GM19452 (cell line): ENCODE data around the gene IFT81.
A peak's percentile ranks its signal among the peaks of the same experiment; 100 is the strongest.
"Not testable (repeated sequence)": the region's sequence is repeated elsewhere in the genome, so short reads cannot be mapped to it uniquely, and the experiment has no call there.

ENCODE experiments used
- ATAC-seq: cut with Tn5 transposase; IDR thresholded peaks from one replicate; pipeline ENCODE4 v1.9.1; 2021; ENCODE audit not compliant: unreplicated experiment

Gene IFT81

GRCh38 chr12:110243227-110243626 lies 119.1 kb downstream of the IFT81 start:
- no peak for ATAC-seq

DNA sequence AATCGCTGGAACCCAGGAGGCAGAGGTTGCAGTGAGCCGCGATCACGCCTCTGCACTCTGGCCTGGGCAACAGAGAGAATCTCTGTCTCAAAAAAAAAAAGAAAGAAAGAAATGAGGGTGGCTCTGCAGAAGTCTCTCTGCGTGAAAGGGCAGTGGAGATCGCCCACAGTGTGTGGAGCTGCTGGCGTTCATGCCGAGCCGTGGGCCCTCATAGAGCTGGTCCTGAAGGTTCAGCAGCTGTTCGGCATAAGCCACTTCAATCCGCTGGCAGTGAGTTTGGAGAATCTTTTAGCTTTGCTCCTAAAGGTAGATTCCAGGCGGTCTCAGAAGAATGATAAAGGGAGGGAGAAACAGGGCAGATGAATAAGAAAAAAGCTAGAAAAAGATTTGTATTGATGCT lies 120.2 kb downstream of the IFT81 start:
- ATAC-seq: no peak

- ATAC-seq: no peak
Observed at GRCh38 chr12:110244829-110245228, 120.7 kb downstream of the IFT81 start.

DNA sequence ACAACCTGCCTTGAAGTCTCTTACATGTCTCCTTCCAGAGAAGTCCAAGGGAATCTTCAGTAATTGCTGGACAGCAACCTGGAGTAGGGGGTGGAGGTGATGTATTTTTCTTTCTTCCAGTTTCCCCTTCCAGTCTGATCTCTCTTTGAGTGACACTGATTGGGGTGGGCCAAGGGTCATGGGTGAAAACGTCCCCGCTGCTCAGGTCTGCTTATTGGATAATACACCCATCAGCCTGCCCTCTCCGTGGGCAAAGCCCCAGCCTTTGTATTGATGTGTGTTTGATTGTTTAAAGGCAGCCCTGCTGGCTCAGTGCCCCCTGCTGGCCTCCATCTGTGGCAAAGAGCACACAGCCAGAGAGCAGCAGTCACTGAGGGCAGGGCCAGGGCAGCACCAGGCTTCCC lies 121.2 kb downstream of the IFT81 start:
- no peak for ATAC-seq

DNA sequence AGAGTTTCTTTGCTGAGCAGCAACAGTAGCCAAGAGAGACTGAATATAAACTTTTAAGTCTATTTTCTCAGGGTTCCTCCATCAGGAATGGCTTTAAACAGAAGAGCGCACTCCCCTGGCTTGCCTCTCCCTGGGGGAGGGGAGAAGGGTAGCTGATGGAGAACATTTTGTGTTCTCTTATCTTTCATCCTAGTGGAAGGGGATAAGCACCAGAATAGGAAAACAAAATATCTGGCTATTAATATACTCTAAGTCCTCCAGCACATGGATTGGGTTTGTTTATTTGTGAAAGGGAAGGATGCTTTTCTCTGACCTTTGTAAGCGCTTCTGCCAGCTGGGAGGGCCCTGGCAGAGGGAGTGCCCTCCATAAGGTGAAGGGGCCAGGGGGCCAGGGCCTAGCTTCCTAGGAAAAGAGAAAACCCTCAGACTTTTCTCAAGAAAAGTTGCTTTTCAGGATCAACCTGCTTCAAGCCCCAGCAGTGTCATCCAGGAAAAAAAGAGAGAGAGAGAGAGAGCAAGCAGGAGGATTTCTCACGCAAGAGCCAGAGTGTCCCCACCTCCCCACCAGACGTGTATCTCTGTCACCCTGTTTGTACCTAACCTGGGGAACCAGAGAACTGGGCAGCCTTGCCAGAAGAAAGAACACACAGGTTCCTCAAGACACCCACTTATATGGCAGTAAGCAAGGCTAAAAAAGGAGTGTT lies 122.6 kb downstream of the IFT81 start:
- ATAC-seq: no peak

DNA sequence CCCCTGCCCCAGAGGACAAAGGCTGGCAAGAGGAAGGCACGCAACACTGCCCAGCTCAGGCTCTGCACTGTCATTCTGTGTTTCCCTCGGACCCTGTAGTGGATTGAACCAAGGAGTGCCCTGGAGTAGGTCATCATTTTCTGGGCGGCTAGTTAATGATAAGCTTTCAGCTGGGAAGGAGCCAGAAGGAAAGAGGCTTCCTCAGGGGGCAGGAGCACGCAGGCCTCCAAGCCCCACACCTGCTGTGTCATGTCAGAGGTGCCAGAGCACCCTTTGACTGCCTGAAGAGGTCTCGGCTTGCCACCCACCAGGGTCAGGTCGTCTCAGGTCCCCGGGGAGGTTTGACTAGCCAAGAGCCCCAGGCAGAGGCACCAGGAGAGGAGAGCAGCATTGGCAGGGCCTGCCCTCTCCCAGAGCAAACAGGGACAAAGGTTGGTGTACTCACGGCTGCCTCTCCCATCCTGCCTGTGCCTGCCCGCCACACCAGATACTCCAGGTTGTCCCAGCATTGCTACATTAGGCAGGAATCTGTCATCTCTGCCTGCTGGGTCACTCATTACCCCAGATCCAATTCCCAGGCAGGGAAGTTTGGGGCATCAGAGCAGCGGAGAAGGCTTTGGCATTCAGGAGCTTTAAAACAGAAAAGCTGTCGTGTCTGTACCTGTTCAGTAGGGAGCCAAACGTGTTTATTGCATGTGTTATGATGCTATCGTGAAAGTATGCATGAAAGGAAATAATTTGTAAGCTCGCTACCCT lies 123.4 kb downstream of the IFT81 start:
- no peak for ATAC-seq

- ATAC-seq: no peak
Observed at GRCh38 chr12:110248096-110248447, 123.9 kb downstream of the IFT81 start.

- no peak for ATAC-seq
Observed at GRCh38 chr12:110249105-110249504, 124.9 kb downstream of the IFT81 start.

DNA sequence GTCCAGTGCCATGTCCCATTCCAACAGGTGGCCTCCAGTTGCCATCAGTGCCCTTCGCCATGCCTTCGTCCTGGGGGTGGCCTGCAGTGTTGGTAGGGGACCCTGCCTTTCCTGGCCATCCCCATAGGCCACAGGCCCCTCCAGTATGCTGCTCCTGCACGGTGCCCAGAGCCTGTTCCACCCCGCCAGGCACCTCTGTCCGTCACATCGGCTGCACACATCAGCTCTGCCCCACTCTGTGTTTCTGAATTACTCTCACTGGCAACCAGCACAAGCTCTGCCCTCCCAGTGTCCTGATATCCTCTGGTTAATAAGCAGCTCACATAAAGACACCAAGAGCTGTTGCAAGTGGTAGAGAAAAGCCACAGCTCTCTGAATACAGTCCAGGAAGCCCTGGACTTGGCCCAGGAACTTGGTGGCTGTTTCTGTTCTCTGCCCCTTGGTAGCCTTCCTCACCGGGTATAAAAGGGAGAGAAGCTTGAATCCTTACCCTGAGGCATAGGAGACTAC lies 125.6 kb downstream of the IFT81 start:
- peak; percentile 58 for ATAC-seq

- no peak for ATAC-seq
Observed at GRCh38 chr12:110251381-110251780, 127.2 kb downstream of the IFT81 start.

DNA sequence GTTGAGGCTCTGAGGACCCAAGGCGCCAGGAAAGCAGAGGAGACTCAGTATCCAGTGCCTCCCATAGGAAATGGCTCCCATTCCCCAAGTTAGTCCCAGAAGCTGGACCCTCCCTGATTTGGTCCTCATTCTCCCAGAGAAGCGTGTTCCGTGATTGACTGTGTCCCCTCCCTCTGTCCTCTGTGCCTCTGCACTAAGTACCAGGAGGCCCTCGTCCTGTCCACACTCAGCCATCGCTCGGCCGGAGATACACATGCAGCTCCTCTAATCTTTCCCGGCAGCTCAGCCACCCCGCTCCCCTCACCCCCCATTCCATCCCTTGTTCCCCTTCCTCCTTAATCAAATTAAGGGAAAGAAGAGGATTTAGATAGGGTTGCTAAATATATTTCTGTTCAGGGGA lies 128.6 kb downstream of the IFT81 start:
- no peak for ATAC-seq

DNA sequence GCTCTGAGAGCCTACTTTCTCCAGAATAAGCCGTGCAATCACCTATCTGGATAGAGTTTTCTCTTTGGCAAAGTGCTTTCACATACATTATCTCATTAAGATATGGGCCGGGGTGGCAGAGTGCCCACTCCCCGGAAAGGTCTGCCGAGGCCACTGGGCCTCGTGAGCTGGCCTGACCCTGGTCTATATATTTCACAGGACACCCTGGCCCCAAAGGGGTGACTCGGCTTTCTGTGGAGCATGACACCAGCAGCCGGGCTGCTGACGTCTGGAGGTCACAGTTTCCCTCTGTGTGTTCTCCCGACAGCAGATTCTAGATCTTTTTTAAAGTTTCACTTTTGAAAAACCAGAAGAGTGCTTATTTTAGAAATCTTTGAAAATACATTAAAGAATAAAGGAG lies 129.0 kb downstream of the IFT81 start:
- ATAC-seq: no peak

DNA sequence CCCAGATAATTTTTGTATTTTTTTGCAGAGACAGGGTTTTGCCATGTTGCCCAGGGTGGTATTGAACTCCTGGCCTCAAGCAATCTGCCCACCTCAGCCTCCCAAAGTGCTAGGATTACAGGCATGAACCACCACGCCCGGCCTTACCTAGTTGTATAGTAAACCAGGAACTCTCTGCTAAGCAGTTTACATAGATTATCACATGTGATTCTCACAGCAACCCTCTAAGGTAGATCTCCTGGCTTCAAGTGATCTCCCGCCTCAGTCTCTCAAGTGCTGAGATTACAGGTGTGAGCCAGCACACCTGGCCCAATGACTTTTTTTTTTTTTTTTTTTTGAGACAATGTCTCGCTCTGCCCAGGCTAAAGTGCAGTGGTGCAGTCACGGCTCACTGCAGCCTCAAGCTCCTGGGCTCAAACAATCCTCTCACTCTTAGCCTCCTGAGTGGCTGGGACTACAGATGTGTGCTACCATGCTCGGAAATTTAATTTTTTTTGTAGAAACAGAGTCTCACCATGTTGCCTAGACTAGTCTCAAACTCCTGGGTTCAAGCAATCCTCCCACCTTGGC lies 130.9 kb downstream of the IFT81 start:
- ATAC-seq: no peak

- ATAC-seq: not testable (repeated sequence)
Observed at GRCh38 chr12:110255890-110256456, 131.8 kb downstream of the IFT81 start.

DNA sequence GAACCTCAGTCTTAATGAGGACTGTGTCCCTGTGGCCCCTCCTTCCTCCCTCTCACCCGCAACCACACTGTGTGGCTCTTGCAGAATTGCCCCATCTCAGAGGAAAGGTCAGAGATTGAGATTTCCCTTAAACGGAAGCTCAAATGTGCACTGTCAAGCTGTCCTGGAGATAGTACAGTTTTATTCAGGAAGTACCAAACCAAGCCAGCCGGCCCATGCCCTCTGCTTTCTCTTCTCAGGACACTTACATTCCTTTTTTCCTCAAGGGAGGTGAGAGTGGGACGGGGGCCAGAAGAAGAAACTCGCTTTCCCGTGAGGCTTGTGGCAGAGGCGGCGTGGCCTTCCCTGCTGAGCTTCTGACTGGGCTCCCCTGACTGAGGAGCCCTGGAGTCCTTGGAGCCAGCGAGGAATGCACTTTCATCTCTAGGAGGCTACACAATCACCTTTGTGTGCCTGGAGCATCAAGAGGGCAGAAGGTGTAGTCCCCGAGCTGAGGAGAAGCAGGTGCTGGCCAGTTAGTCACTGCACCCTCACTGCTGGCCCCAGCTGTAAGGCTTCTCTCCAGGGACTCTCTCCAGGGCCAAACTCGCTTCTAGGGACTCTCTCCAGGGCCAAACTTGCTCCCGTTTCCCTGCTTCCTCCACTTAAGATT lies 132.7 kb downstream of the IFT81 start:
- ATAC-seq: no peak

- no peak for ATAC-seq
Observed at GRCh38 chr12:110258466-110258865, 134.3 kb downstream of the IFT81 start.

- no peak for ATAC-seq
Observed at GRCh38 chr12:110262442-110263388, 138.6 kb downstream of the IFT81 start.

GRCh38 chr12:110266381-110266960 lies 142.3 kb downstream of the IFT81 start:
- no peak for ATAC-seq

DNA sequence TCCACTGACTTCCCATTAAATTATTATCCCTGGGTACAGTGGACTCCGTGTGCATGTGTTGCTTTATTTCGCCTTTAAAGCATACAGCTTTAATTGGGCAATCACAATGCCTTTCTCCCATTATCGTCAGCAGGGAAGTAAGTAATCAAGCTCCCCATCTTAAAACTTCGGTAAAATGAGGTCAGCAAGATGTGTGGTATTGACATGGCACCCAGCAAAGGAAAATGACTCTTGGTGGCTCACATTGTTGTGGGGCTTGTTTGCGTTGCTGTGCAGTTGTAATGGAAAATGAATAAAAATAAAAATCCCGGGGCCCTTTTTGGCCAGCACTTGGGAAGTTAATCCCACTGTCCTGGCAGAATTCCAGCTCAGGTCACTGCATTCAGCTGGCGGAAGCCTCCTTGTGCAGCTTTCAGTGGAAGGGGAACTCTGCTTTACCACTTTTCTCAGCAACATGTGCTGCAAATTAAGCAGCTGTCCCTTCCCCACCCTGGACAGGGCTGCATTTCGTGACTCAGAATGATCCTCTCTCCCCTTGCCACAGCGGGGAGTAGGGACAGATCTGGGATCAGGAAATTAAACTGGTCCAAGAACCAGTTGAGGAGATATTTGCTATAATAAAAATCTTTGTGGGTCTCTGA lies 142.9 kb downstream of the IFT81 start:
- no peak for ATAC-seq
